ENCODE data around the gene MAP2K6. TPM values are rescaled to one million over a fixed set of nuclear protein-coding genes. Genes with fewer than 3 reads are reported as not detected.
"Not testable (repeated sequence)": the region's sequence is repeated elsewhere in the genome, so short reads cannot be mapped to it uniquely, and the experiment has no call there.

MAP2K6 gene
- total and polyA plus RNA-seq, 7 experiments from 2014 or later, result 7.6 to 21.4 (median 18.3) TPM

GRCh38 chr17:69479756-69480155, 65.3 kb downstream of the MAP2K6 start:
- DNase-seq; CTCF ChIA-PET; H3K9me3 Mint-ChIP-seq; H3K27ac ChIP-seq (ENCODE audit: low read depth, low read length); ATAC-seq; H3K4me3 Mint-ChIP-seq; H3K27me3 ChIP-seq (ENCODE audit: control insufficient read depth in 2 of 2, insufficient read depth in 2 of 2, low read length in 2 of 2); H3K27ac Mint-ChIP-seq; H3K9me3 ChIP-seq (ENCODE audit: control insufficient read depth in 2 of 3, low read length in 3 of 3); H3K36me3 ChIP-seq (ENCODE audit: control insufficient read depth in 2 of 3, insufficient read depth in 3 of 3, low read length in 3 of 3); H3K4me1 ChIP-seq (ENCODE audit: control insufficient read depth in 2 of 2, insufficient read depth in 2 of 2, low read length in 2 of 2); H3K27me3 Mint-ChIP-seq; POLR2A ChIA-PET; H3K4me3 ChIP-seq (ENCODE audit: low read length): not testable (repeated sequence)
- peaks cover 3 to 48% (median 34%) of the 10 kb centered on the region in 7 donors for H3K4me1 Mint-ChIP-seq
- peaks cover 0 to 37% (median 15%) of the 10 kb centered on the region in 5 donors for H3K36me3 Mint-ChIP-seq
- intact Hi-C loops (cut with micrococcal nuclease), result loop anchor here in 1 of 2 donors (5.0 kb wide), 1 partner anchor 52 kb away; no protein-coding TSS in a partner anchor

- Histone ChIP-seq H3K4me3 (ENCODE audit: low read length) (no peak overlapping the region), H3K4me1 (ENCODE audit: control insufficient read depth in 2 of 2, insufficient read depth in 2 of 2, low read length in 2 of 2) (no peaks in the 10 kb centered on the region), H3K36me3 (ENCODE audit: control insufficient read depth in 2 of 3, insufficient read depth in 3 of 3, low read length in 3 of 3) (no peaks in the 10 kb centered on the region), H3K27ac (ENCODE audit: low read depth, low read length) (no peak overlapping the region), H3K9me3 (ENCODE audit: control insufficient read depth in 2 of 3, low read length in 3 of 3) (no peaks in the 10 kb centered on the region), H3K27me3 (ENCODE audit: control insufficient read depth in 2 of 2, insufficient read depth in 2 of 2, low read length in 2 of 2) (no peaks in the 10 kb centered on the region)
- ChIA-PET POLR2A (interaction anchor here (0.5 kb wide), 1 partner anchor 153 kb away, joined by 3 read pairs; the partner anchor contains the start of gene ABCA5), CTCF (no interaction called here)
- Mint-ChIP-seq H3K9me3 (no peaks in the 10 kb centered on the region), H3K27ac (no peak overlapping the region), H3K27me3 (no peaks in the 10 kb centered on the region), H3K4me1 (peaks cover 3 to 48% (median 37%) of the 10 kb centered on the region in 7 donors), H3K4me3 (peak overlapping the region in 1 of 10 donors; percentile 17), H3K36me3 (peaks cover 0 to 42% (median 14%) of the 10 kb centered on the region in 5 donors)
- DNase-seq, result no peak
- no peak for ATAC-seq
- intact Hi-C loops (cut with micrococcal nuclease), result loop anchor here in 1 of 2 donors (5.0 kb wide), 1 partner anchor 53 kb away; no protein-coding TSS in a partner anchor
Observed at GRCh38 chr17:69480245-69480644, 65.7 kb downstream of the MAP2K6 start.

GRCh38 chr17:69485251-69485661, 70.8 kb downstream of the MAP2K6 start:
- POLR2A ChIA-PET, result no interaction called here
- no peak overlapping the region for H3K4me3 ChIP-seq (ENCODE audit: low read length)
- no peak for DNase-seq
- Mint-ChIP-seq H3K27ac (peak overlapping the region in 1 of 9 donors; percentile 15), H3K27me3 (no peaks in the 10 kb centered on the region), H3K4me1 (peaks cover 0 to 31% (median 20%) of the 10 kb centered on the region in 7 donors), H3K36me3 (peaks cover 0 to 52% (median 13%) of the 10 kb centered on the region in 5 donors), H3K9me3 (peaks cover 0 to 3% (median 0%) of the 10 kb centered on the region in 11 donors), H3K4me3 (no peak overlapping the region)
- CTCF ChIA-PET, result no interaction called here
- H3K9me3 ChIP-seq (ENCODE audit: control insufficient read depth in 2 of 3, low read length in 3 of 3), result no peaks in the 10 kb centered on the region
- H3K36me3 ChIP-seq (ENCODE audit: control insufficient read depth in 2 of 3, insufficient read depth in 3 of 3, low read length in 3 of 3), result no peaks in the 10 kb centered on the region
- H3K27ac ChIP-seq (ENCODE audit: low read depth, low read length), result no peak overlapping the region
- H3K27me3 ChIP-seq (ENCODE audit: control insufficient read depth in 2 of 2, insufficient read depth in 2 of 2, low read length in 2 of 2), result no peaks in the 10 kb centered on the region
- no peak for ATAC-seq
- intact Hi-C loops (cut with micrococcal nuclease), result no loop called here
- no peaks in the 10 kb centered on the region for H3K4me1 ChIP-seq (ENCODE audit: control insufficient read depth in 2 of 2, insufficient read depth in 2 of 2, low read length in 2 of 2)

- Mint-ChIP-seq H3K27me3 (no peaks in the 10 kb centered on the region), H3K27ac (peak overlapping the region in 1 of 9 donors; percentile 15), H3K36me3 (peaks cover 0 to 53% (median 10%) of the 10 kb centered on the region in 5 donors), H3K4me1 (peaks cover 0 to 33% (median 20%) of the 10 kb centered on the region in 7 donors), H3K9me3 (peaks cover 0 to 7% (median 0%) of the 10 kb centered on the region in 11 donors), H3K4me3 (no peak overlapping the region)
- no peak for DNase-seq
- Histone ChIP-seq H3K27me3 (ENCODE audit: control insufficient read depth in 2 of 2, insufficient read depth in 2 of 2, low read length in 2 of 2) (no peaks in the 10 kb centered on the region), H3K36me3 (ENCODE audit: control insufficient read depth in 2 of 3, insufficient read depth in 3 of 3, low read length in 3 of 3) (no peaks in the 10 kb centered on the region), H3K4me3 (ENCODE audit: low read length) (no peak overlapping the region), H3K9me3 (ENCODE audit: control insufficient read depth in 2 of 3, low read length in 3 of 3) (no peaks in the 10 kb centered on the region), H3K4me1 (ENCODE audit: control insufficient read depth in 2 of 2, insufficient read depth in 2 of 2, low read length in 2 of 2) (no peaks in the 10 kb centered on the region), H3K27ac (ENCODE audit: low read depth, low read length) (no peak overlapping the region)
- no peak for ATAC-seq
- CTCF ChIA-PET, result no interaction called here
- intact Hi-C loops (cut with micrococcal nuclease), result no loop called here
- POLR2A ChIA-PET, result no interaction called here
Observed at GRCh38 chr17:69485901-69486643, 71.6 kb downstream of the MAP2K6 start.

- H3K9me3 ChIP-seq (ENCODE audit: control insufficient read depth in 2 of 3, low read length in 3 of 3), result no peaks in the 10 kb centered on the region
- H3K4me1 Mint-ChIP-seq, result peaks cover 0 to 33% (median 22%) of the 10 kb centered on the region in 7 donors
- H3K36me3 ChIP-seq (ENCODE audit: control insufficient read depth in 2 of 3, insufficient read depth in 3 of 3, low read length in 3 of 3), result no peaks in the 10 kb centered on the region
- H3K4me1 ChIP-seq (ENCODE audit: control insufficient read depth in 2 of 2, insufficient read depth in 2 of 2, low read length in 2 of 2), result no peaks in the 10 kb centered on the region
- intact Hi-C loops (cut with micrococcal nuclease), result no loop called here
- peaks cover 0 to 8% (median 0%) of the 10 kb centered on the region in 11 donors for H3K9me3 Mint-ChIP-seq
- ATAC-seq (no peak), DNase-seq (no peak)
- no peak overlapping the region for H3K4me3 ChIP-seq (ENCODE audit: low read length)
- peaks cover 0 to 51% (median 8%) of the 10 kb centered on the region in 5 donors for H3K36me3 Mint-ChIP-seq
- H3K27ac ChIP-seq (ENCODE audit: low read depth, low read length), result no peak overlapping the region
- H3K27me3 Mint-ChIP-seq, result no peaks in the 10 kb centered on the region
- H3K27ac Mint-ChIP-seq, result no peak overlapping the region
- ChIA-PET POLR2A (no interaction called here), CTCF (no interaction called here)
- no peaks in the 10 kb centered on the region for H3K27me3 ChIP-seq (ENCODE audit: control insufficient read depth in 2 of 2, insufficient read depth in 2 of 2, low read length in 2 of 2)
- H3K4me3 Mint-ChIP-seq, result no peak overlapping the region
Observed at GRCh38 chr17:69486779-69487637, 72.5 kb downstream of the MAP2K6 start.

- H3K27ac ChIP-seq (ENCODE audit: low read depth, low read length), result no peak overlapping the region
- no peak for DNase-seq
- intact Hi-C loops (cut with micrococcal nuclease), result no loop called here
Observed at GRCh38 chr17:69489313-69489712, 74.8 kb downstream of the MAP2K6 start.

More at GRCh38 chr17:69489313-69489712, 74.8 kb downstream of the MAP2K6 start:
- Mint-ChIP-seq H3K9me3 (peaks cover 0 to 8% (median 0%) of the 10 kb centered on the region in 11 donors), H3K36me3 (peaks cover 0 to 53% (median 17%) of the 10 kb centered on the region in 5 donors), H3K27ac (no peak overlapping the region), H3K4me1 (peaks cover 0 to 39% (median 26%) of the 10 kb centered on the region in 7 donors), H3K4me3 (no peak overlapping the region), H3K27me3 (no peaks in the 10 kb centered on the region)
- POLR2A ChIA-PET, result no interaction called here
- H3K36me3 ChIP-seq (ENCODE audit: control insufficient read depth in 2 of 3, insufficient read depth in 3 of 3, low read length in 3 of 3), result no peaks in the 10 kb centered on the region
- no peak overlapping the region for H3K4me3 ChIP-seq (ENCODE audit: low read length)
- CTCF ChIA-PET, result no interaction called here
- no peaks in the 10 kb centered on the region for H3K4me1 ChIP-seq (ENCODE audit: control insufficient read depth in 2 of 2, insufficient read depth in 2 of 2, low read length in 2 of 2)
- H3K27me3 ChIP-seq (ENCODE audit: control insufficient read depth in 2 of 2, insufficient read depth in 2 of 2, low read length in 2 of 2), result no peaks in the 10 kb centered on the region
- no peaks in the 10 kb centered on the region for H3K9me3 ChIP-seq (ENCODE audit: control insufficient read depth in 2 of 3, low read length in 3 of 3)
- ATAC-seq, result no peak

All from naive thymus-derived CD4-positive, alpha-beta T cell (primary cell).